HCT116 (cell line): ENCODE measurements around the gene FERMT2. TPM values are rescaled to one million over a fixed set of nuclear protein-coding genes. Genes with fewer than 3 reads are reported as not detected.
"Not testable (repeated sequence)": the region's sequence is repeated elsewhere in the genome, so short reads cannot be mapped to it uniquely, and the experiment has no call there.

Experiments
- ATAC-seq: fragments of 200-7000 bp; cut with Tn5 transposase; 2 replicates; pipeline ENCODE4 v1.9.1; 2020; ENCODE audit warnings: mild to moderate bottlenecking, moderate library complexity
- BruUV-seq: library from RNA; stranded (reverse); fragments of 400-500 nt; replicated peaks from 2 replicates; lab custom pipeline; 2021; lab: Mats Ljungman, UMichigan
- CTCF ChIA-PET: fragments of 300-600 bp; sonication (Branson Sonifier 250); formaldehyde crosslinking; loops from one replicate; lab custom pipeline; 2021; ENCODE audit warnings: antibody characterized with exemption; lab: Charles Lee
- POLR2A ChIA-PET: fragments of 300-600, 350-600 bp; sonication (Branson Sonifier 250); formaldehyde crosslinking; loops from one replicate; lab custom pipeline; 2021; ENCODE audit warnings: antibody characterized with exemption; lab: Charles Lee
- RAD21 ChIA-PET, 2 experiments: fragments of 300-600 bp; sonication (Branson Sonifier 250); formaldehyde crosslinking; loops; one replicate each; lab custom pipeline; 2023; ENCODE audit warnings: low total read pairs in 2 of 2; ENCODE audit not compliant: uncharacterized antibody in 2 of 2, unreplicated experiment in 2 of 2, low non-redundant PET in 1 of 2; lab: Charles Lee
- DNase-seq: peaks from one replicate; pipeline ENCODE4 v3.0.0-alpha.2; 2010; ENCODE audit warnings: low read depth, low spot score
- H2AFZ ChIP-seq: fragments of 200-600 bp; shearing (Covaris generic), sonication (generic); 2 replicates; pipeline ENCODE4 v1.6.1; 2017; ENCODE audit warnings: low read depth, mixed run types, mixed read lengths, antibody characterized with exemption, low read length; ENCODE audit not compliant: poor library complexity, severe bottlenecking
- H3K27ac ChIP-seq: 2 replicates; pipeline ENCODE4 v1.5.1; 2012; ENCODE audit warnings: low read depth, low read length
- H3K27me3 ChIP-seq: fragments of 200-600 bp; sonication (generic); 2 replicates; pipeline ENCODE4 v1.6.1; 2016; ENCODE audit warnings: mixed run types, low read length, mixed read lengths; ENCODE audit not compliant: insufficient read depth
- H3K36me3 ChIP-seq, 2 experiments: fragments of 200-500 bp in 1 of 2; fragments of 200-600 bp in 1 of 2; sonication (Bioruptor generic) in 1 of 2; sonication (generic) in 1 of 2; 2 replicates each; pipeline versions ENCODE4 v1.5.1 to v1.6.1; 2014 to 2016; ENCODE audit warnings: low read length in 2 of 2, inconsistent platforms in 1 of 2, mixed read lengths in 1 of 2, mixed run types in 1 of 2; ENCODE audit not compliant: insufficient read depth in 2 of 2, control insufficient read depth in 1 of 2
- H3K4me1 ChIP-seq, 2 experiments: fragments of 200-600 bp in 1 of 2; sonication (generic) in 1 of 2; 2 replicates each; pipeline versions ENCODE4 v1.5.1 to v1.6.1; 2012 to 2017; ENCODE audit warnings: low read length in 2 of 2, inconsistent platforms in 1 of 2, mild to moderate bottlenecking in 1 of 2, mixed read lengths in 1 of 2, mixed run types in 1 of 2, moderate library complexity in 1 of 2; ENCODE audit not compliant: insufficient read depth in 2 of 2, control insufficient read depth in 1 of 2
- H3K4me2 ChIP-seq: fragments of 200-600 bp; sonication (generic); 2 replicates; pipeline ENCODE4 v1.6.1; 2017; ENCODE audit warnings: mixed run types, low read length, mixed read lengths
- H3K4me3 ChIP-seq, 2 experiments: fragments of 200-600 bp in 1 of 2; sonication (generic) in 1 of 2; replicated peaks in 1 of 2; 2 replicates each; pipeline ENCODE4 v1.5.1; 2011 to 2016; ENCODE audit warnings: low read length in 2 of 2, control low read depth in 1 of 2, low read depth in 1 of 2, mild to moderate bottlenecking in 1 of 2, mixed read lengths in 1 of 2, mixed run types in 1 of 2
- H3K79me2 ChIP-seq: fragments of 200-600 bp; sonication (generic); 2 replicates; pipeline ENCODE4 v1.6.1; 2017; ENCODE audit warnings: mild to moderate bottlenecking, mixed run types, low read length, moderate library complexity, mixed read lengths; ENCODE audit not compliant: insufficient read depth
- H3K9ac ChIP-seq: fragments of 200-600 bp; sonication (generic); 2 replicates; pipeline ENCODE4 v1.6.1; 2016; ENCODE audit warnings: low read length, mixed read lengths
- H3K9me2 ChIP-seq: fragments of 200-600 bp; sonication (generic), shearing (Covaris generic); 2 replicates; pipeline ENCODE4 v1.6.1; 2017; ENCODE audit warnings: mixed run types, mild to moderate bottlenecking, moderate library complexity; ENCODE audit not compliant: insufficient read depth
- H3K9me3 ChIP-seq, 2 experiments: fragments of 200-500 bp in 1 of 2; fragments of 200-600 bp in 1 of 2; sonication (Bioruptor generic) in 1 of 2; sonication (generic) in 1 of 2; 2 replicates each; pipeline ENCODE4 v1.6.1; 2014 to 2017; ENCODE audit warnings: low read length in 2 of 2, mixed read lengths in 2 of 2, inconsistent platforms in 1 of 2, low read depth in 1 of 2, mild to moderate bottlenecking in 1 of 2, mixed run types in 1 of 2, moderate library complexity in 1 of 2; ENCODE audit not compliant: control insufficient read depth in 1 of 2, insufficient read depth in 1 of 2
- H4K20me1 ChIP-seq: fragments of 200-600 bp; sonication (generic), shearing (Covaris generic); 2 replicates; pipeline ENCODE4 v1.6.1; 2017; ENCODE audit warnings: mixed run types, mild to moderate bottlenecking, moderate library complexity; ENCODE audit not compliant: insufficient read depth
- CBX3 ChIP-seq: IDR thresholded peaks from 2 replicates; pipeline ENCODE4 v1.6.1; 2012; ENCODE audit warnings: low read depth
- FOSL1 ChIP-seq: IDR thresholded peaks from 2 replicates; pipeline ENCODE4 v1.6.1; 2012; ENCODE audit warnings: low read depth
- POLR2AphosphoS5 ChIP-seq: IDR thresholded peaks from 2 replicates; pipeline ENCODE4 v1.6.1; 2011; ENCODE audit warnings: mild to moderate bottlenecking, low read depth, low read length, moderate library complexity
- RAD21 ChIP-seq: IDR thresholded peaks from 2 replicates; pipeline ENCODE4 v1.6.1; 2012; ENCODE audit warnings: low read depth, mild to moderate bottlenecking
- SIN3A ChIP-seq: IDR thresholded peaks from 2 replicates; pipeline ENCODE4 v1.6.1; 2012; ENCODE audit warnings: low read depth
- TCF7L2 ChIP-seq: IDR thresholded peaks from 2 replicates; pipeline ENCODE4 v1.7.0; 2011; ENCODE audit warnings: borderline replicate concordance, inconsistent platforms; ENCODE audit not compliant: insufficient read depth, insufficient read length; ENCODE audit errors: extremely low read depth
- YY1 ChIP-seq: IDR thresholded peaks from 2 replicates; pipeline ENCODE4 v1.6.1; 2011; ENCODE audit warnings: low read length, low read depth, moderate library complexity, mild to moderate bottlenecking; ENCODE audit not compliant: insufficient replicate concordance; ENCODE audit errors: extremely low read depth
- ZNF274 ChIP-seq: fragments of 200-500 bp; sonication (Bioruptor generic); IDR thresholded peaks from 2 replicates; pipeline ENCODE4 v1.6.1; 2014; ENCODE audit warnings: mild to moderate bottlenecking, low read depth, low read length, inconsistent platforms
- intact Hi-C: fragments of 100-400 bp; cut with micrococcal nuclease; formaldehyde crosslinking; loops from 2 replicates; pipeline ENCODE4 v1.10.0; 2022
- total RNA-seq: library from RNA; stranded (reverse); gene quantifications from one replicate; pipeline ENCODE4 v1.2.1, GENCODE V29; 2021; ENCODE audit not compliant: unreplicated experiment
- TF ChIP-seq, protein P1 (sequence below): IDR thresholded peaks from 2 replicates; pipeline ENCODE4 v1.6.1; 2012; ENCODE audit warnings: low read depth

The FERMT2 gene
- total RNA-seq, 1 experiment from 2014 or later, result 24.8 TPM

- TF ChIP-seq, protein P1, sequence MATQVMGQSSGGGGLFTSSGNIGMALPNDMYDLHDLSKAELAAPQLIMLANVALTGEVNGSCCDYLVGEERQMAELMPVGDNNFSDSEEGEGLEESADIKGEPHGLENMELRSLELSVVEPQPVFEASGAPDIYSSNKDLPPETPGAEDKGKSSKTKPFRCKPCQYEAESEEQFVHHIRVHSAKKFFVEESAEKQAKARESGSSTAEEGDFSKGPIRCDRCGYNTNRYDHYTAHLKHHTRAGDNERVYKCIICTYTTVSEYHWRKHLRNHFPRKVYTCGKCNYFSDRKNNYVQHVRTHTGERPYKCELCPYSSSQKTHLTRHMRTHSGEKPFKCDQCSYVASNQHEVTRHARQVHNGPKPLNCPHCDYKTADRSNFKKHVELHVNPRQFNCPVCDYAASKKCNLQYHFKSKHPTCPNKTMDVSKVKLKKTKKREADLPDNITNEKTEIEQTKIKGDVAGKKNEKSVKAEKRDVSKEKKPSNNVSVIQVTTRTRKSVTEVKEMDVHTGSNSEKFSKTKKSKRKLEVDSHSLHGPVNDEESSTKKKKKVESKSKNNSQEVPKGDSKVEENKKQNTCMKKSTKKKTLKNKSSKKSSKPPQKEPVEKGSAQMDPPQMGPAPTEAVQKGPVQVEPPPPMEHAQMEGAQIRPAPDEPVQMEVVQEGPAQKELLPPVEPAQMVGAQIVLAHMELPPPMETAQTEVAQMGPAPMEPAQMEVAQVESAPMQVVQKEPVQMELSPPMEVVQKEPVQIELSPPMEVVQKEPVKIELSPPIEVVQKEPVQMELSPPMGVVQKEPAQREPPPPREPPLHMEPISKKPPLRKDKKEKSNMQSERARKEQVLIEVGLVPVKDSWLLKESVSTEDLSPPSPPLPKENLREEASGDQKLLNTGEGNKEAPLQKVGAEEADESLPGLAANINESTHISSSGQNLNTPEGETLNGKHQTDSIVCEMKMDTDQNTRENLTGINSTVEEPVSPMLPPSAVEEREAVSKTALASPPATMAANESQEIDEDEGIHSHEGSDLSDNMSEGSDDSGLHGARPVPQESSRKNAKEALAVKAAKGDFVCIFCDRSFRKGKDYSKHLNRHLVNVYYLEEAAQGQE, result no peak
- TF ChIP-seq CBX3, result no peak
Observed at GRCh38 chr14:52922059-52922458, 28.8 kb downstream of the FERMT2 start (continued).

DNA sequence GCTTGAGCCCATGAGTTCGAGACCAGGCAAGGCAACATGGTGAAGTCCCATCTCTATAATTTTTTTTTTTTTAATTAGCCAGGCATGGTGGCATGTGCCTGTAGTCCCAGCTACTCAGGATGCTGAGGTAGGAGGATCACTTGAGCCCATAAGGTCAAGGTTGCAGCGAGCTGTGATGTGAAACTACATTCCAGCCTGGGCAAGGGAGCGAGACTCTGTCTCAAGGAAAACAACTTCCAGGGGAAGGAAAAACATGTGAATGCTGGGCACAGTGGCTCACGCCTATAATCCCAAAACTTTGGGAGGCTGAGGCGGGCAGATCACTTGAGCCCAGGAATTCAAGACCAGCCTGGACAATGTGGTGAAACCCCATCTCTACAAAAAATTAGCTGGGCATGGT is 30.4 kb downstream of the FERMT2 start:
- ATAC-seq, POLR2A ChIA-PET, H2AFZ ChIP-seq, H3K4me2 ChIP-seq, intact Hi-C loops, CTCF ChIA-PET, H3K4me3 ChIP-seq, H4K20me1 ChIP-seq, H3K27ac ChIP-seq, H3K27me3 ChIP-seq, BruUV-seq, H3K9me2 ChIP-seq, H3K36me3 ChIP-seq, H3K9me3 ChIP-seq, H3K9ac ChIP-seq, RAD21 ChIA-PET, DNase-seq: not testable (repeated sequence)
- Histone ChIP-seq H3K79me2 (peaks cover 20% of the 10 kb centered on the region), H3K4me1 (peaks cover 0 to 28% of the 10 kb centered on the region in 2 experiments; a peak in 3 of 4 replicates)

- ChIA-PET RAD21 (interaction anchor here in 1 of 2 experiments (0.6 kb wide), 1 partner anchor 188 kb away, joined by 3 read pairs; no protein-coding TSS in a partner anchor), CTCF (no interaction called here), POLR2A (no interaction called here)
- Histone ChIP-seq H3K9me2 (no peaks in the 10 kb centered on the region), H3K79me2 (peaks cover 18% of the 10 kb centered on the region), H4K20me1 (no peaks in the 10 kb centered on the region), H3K9me3 (no peaks in the 10 kb centered on the region), H3K27ac (no peak overlapping the region), H3K4me1 (peaks cover 0 to 27% of the 10 kb centered on the region in 2 experiments; a peak in 3 of 4 replicates), H3K36me3 (no peaks in the 10 kb centered on the region), H3K4me2 (no peak overlapping the region), H3K4me3 (no peak overlapping the region), H3K9ac (no peak overlapping the region), H2AFZ (no peak overlapping the region), H3K27me3 (no peaks in the 10 kb centered on the region)
- ATAC-seq (no peak), DNase-seq (no peak)
- BruUV-seq, result no TSS peak
- intact Hi-C loops, result no loop called here
- TF ChIP-seq RAD21, result no peak
- TF ChIP-seq SIN3A, result no peak
- TF ChIP-seq CBX3, result no peak
- TF ChIP-seq TCF7L2, result no peak
- no peak for TF ChIP-seq POLR2AphosphoS5
- TF ChIP-seq ZNF274, result no peak
- no peak for TF ChIP-seq FOSL1
- TF ChIP-seq, protein P1, result no peak
- no peak for TF ChIP-seq YY1
Observed at GRCh38 chr14:52919971-52920370, 30.9 kb downstream of the FERMT2 start.
